HFF-Myc (cell line): ENCODE measurements around the gene CYB561D1.
"Not testable (repeated sequence)": the region's sequence is repeated elsewhere in the genome, so short reads cannot be mapped to it uniquely, and the experiment has no call there.

Source experiments
- DNase-seq: peaks from one replicate; pipeline ENCODE4 v3.0.0-alpha.2; 2011; ENCODE audit warnings: low read depth; ENCODE audit errors: extremely low read depth
- H3K4me3 ChIP-seq: replicated peaks from 2 replicates; pipeline ENCODE4 v1.5.1; 2011; ENCODE audit warnings: low read depth, mild to moderate bottlenecking, control low read depth, low read length
- CTCF ChIP-seq: IDR thresholded peaks from 2 replicates; pipeline ENCODE4 v1.5.1; 2012; ENCODE audit warnings: mild to moderate bottlenecking, low read depth, low read length, control low read depth; ENCODE audit errors: missing control alignments

The CYB561D1 gene

GRCh38 chr1:109493805-109494539 is at the start of gene CYB561D1:
Gene CYB561D1 (plus strand): TSS chr1:109494094. CDS start chr1:109494140, 46 bp downstream.
- H3K4me3 ChIP-seq = peak within 1 kb of the TSS; percentile 70
- TF ChIP-seq CTCF = peak; percentile 97
- no peak for DNase-seq

- H3K4me3 ChIP-seq = no peak overlapping the region
- no peak for DNase-seq
- no peak for TF ChIP-seq CTCF
These were observed 49.5 kb upstream of the CYB561D1 start for GRCh38 chr1:109444346-109444745.

- not testable (repeated sequence) for H3K4me3 ChIP-seq, DNase-seq
These were observed 47.8 kb upstream of the CYB561D1 start for GRCh38 chr1:109445949-109446695.

- H3K4me3 ChIP-seq = no peak overlapping the region
- DNase-seq = no peak
- no peak for TF ChIP-seq CTCF
These were observed 46.4 kb upstream of the CYB561D1 start for GRCh38 chr1:109447524-109447923.

GRCh38 chr1:109454497-109455133 is 39.3 kb upstream of the CYB561D1 start:
- DNase-seq = no peak
- H3K4me3 ChIP-seq = no peak overlapping the region
- TF ChIP-seq CTCF = no peak

GRCh38 chr1:109457819-109458218 is 36.1 kb upstream of the CYB561D1 start:
- H3K4me3 ChIP-seq = no peak overlapping the region
- TF ChIP-seq CTCF = no peak
- no peak for DNase-seq

GRCh38 chr1:109466125-109466451 is 27.8 kb upstream of the CYB561D1 start:
- peak overlapping the region; percentile 35 for H3K4me3 ChIP-seq
- TF ChIP-seq CTCF = no peak
- no peak for DNase-seq
